Measurements from ENCODE around the gene CASZ1.

GRCh38 chr1:10709646-10710045 is 86.8 kb downstream of the CASZ1 start:
- no peak for TF ChIP-seq POLR2A (IDR thresholded peaks at IDR 0.05)
- TF ChIP-seq, protein P1, sequence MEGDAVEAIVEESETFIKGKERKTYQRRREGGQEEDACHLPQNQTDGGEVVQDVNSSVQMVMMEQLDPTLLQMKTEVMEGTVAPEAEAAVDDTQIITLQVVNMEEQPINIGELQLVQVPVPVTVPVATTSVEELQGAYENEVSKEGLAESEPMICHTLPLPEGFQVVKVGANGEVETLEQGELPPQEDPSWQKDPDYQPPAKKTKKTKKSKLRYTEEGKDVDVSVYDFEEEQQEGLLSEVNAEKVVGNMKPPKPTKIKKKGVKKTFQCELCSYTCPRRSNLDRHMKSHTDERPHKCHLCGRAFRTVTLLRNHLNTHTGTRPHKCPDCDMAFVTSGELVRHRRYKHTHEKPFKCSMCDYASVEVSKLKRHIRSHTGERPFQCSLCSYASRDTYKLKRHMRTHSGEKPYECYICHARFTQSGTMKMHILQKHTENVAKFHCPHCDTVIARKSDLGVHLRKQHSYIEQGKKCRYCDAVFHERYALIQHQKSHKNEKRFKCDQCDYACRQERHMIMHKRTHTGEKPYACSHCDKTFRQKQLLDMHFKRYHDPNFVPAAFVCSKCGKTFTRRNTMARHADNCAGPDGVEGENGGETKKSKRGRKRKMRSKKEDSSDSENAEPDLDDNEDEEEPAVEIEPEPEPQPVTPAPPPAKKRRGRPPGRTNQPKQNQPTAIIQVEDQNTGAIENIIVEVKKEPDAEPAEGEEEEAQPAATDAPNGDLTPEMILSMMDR (IDR thresholded peaks at IDR 0.05), result no peak

All from thyroid gland (tissue), 4 donors.